8988T (cell line): ENCODE data around the gene ISM1.

Experiments used
- DNase-seq: peaks from one replicate; pipeline ENCODE4 v3.0.0; 2011

The ISM1 gene

DNA sequence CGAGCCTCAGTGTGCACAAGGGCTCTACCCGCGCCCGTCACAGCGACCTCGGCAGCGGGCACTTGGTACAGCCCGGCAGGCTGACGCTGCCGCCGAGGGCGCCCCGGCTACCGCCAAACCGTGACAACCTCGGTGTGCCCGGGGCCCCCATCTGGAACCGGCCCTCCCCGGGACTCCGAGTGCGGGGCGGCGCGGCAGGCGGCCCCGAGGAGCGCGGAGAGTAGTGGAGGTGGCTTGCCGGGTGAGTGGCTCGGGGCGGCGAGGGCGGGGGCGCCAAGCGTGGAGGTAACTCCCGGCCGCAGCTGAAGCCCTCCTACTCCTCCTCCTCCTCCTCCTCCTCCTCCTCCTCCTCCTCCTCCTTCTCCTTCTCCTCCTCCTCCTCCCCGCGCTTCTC, at the start of gene ISM1:
ISM1 (plus strand) TSS at position 371 of the 394 bp plus-strand sequence. CDS start 503 bp downstream, outside the sequence.
- DNase-seq: peak; percentile 56

DNA sequence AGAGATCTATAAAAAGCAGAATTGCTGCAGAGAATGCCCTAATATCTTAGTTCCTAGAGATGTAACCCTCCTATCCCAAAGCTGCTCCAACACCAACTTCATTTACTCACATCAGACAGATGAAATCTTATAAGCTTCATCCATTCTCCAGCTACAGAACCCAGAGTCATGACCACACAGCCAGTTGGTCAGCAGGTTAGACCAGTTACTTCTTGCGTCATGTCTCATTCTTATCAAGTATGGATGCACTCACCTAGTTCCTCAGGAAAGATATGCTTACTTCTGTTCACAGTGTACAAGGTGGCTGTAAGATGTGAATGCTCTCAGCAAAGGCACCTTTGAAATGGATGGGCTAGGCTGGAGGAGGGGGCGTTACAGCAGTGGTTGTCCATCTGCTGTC, 47.9 kb upstream of the ISM1 start:
- DNase-seq: no peak

DNA sequence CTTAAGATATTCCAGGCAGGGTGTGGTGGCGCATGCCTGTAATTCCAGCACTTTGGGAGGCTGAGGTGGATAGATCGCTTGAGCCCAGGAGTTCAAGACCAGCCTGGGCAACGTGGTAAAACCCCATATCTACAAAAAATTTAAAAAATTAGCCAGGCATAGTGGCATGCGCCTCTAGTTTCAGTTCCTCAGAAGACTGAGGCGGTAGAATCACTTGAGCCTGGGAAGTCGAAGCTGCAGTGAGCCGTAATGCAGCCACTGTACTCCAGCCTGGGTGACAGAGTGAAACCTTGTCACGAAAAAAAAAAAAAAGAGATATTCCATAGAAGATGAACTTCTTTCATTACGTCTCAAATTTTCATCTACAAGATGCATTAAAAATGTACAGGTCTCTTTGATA, 46.7 kb upstream of the ISM1 start:
- no peak for DNase-seq

DNA sequence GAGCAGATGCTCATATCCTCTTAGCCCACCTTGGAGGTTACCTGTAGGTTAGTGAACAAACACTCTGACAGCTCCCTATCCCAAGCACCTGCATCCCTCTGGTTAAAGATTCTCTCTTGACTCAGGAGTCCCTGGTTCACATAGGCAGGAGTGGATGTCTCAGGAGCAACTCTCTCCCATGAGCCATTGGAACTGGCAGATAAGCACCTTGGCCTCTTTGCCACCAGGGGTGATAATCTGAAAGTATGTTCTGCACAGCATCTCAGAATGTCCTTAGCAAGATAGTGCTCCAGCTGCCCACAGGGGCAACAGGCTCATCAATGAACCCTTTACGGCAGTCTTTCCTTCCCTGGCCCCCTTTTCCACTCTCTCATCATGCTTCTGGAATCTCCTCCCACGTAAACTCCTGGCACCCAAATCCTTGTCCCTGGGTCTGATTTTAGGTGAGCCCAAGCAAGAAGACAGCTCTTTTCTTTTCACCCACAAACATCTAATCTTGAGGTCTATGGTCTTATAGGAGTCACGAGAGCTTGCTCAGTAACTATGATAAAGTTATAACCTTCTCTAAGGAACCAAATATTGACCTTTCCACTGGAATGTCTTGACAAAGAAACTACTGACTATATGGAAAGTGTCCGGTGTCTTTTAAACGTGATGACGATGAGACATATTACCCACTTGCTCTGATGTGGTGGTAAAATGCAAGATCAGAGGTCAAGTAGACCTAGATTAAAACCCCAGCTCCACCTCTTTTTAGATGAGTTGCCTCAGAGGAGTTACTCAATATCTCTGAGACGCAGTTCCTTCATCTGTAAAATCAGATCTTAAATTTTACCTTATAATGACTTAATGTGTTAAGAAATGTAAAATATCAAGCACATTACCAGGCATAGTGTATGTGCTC, 39.8 kb upstream of the ISM1 start:
- DNase-seq: no peak

DNA sequence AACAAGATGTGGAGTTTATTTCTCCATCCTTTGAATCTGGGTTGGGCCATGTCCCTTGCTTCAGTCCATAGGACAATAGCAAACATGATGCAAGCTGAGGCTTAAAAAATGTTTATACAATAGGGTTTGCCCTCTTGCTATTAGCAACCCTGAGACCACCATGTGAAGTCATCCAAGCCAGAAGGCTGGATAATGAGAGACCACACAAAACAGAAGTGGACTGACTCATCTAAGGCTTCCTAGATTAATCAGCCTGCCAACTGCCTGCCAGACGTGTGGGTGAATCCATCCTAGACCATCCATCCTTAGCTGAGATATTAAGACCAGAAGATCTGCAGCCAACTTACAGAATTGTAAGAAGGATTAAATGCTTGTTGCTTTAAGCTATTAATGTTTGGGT, 38.1 kb upstream of the ISM1 start:
- no peak for DNase-seq

DNA sequence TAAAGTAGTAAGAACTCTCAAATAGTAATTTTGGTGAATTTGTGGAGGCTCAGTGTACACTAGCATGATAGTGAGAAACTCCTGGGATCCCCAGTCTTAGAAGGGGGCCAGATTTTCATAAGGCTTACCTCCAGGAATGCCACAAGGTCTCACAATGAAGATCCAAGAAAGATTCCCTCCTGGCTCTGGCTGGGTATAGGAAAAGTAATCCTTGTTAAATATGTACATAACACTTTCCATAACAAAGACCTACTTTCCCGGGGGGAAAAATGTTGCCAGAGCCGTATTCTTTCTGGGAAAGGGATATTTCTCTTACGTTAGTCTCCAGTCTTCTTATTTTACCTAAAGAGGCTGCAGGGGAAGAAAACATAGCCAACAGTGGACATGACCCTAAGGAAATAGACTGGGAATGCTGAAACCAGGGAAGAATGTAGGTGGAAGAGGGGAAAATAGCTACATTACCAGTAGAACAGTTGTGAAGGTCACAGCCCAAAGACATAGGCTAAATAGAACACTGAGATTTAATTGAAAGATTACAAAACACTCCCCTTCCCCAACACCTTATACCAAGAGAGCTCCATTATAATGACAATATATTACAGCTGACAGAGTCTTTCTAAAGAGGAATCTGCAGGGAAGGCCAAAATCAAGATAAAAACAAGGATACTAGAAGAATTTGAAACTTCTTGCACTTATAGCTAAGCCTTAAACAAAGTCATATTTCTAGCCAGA, 34.9 kb upstream of the ISM1 start:
- DNase-seq: no peak

DNA sequence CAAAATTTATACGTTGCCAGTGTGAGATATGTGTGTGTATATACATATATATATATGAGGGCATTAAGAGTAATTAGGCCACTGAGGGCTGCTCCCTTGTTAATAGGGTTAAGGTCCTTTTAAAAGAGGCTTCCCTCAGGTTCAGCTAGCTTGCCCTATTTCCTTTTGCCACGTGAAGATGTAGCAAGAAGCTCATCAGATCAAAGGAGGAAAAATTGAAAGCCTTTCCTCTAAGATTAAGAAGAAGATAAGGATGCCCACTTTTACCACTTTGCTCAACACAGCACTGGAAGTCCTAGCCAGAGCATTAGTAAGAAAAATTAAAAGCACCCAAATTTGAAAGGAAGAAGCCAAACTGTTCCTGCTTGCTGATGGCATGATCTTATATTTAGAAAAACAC, 33.2 kb upstream of the ISM1 start:
- DNase-seq: no peak

DNA sequence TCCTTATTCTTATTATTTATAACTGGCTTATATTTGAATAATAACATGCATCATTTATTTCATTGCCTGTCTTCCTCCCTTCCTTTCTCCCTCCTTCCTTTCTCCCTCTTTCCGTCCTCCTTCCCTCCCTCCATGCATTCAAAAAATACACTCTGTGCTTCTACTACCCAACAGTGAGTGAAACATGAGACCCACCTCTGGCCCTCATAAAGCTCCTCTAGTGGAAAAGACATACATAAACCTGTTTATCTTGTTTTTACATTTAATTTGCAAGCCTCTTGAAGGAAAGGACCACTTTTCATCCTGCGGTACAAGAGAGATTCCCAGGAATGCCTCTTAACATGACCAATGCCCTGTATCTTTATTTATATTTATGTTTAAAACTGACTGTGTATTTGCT, 21.8 kb upstream of the ISM1 start:
- DNase-seq: no peak

DNA sequence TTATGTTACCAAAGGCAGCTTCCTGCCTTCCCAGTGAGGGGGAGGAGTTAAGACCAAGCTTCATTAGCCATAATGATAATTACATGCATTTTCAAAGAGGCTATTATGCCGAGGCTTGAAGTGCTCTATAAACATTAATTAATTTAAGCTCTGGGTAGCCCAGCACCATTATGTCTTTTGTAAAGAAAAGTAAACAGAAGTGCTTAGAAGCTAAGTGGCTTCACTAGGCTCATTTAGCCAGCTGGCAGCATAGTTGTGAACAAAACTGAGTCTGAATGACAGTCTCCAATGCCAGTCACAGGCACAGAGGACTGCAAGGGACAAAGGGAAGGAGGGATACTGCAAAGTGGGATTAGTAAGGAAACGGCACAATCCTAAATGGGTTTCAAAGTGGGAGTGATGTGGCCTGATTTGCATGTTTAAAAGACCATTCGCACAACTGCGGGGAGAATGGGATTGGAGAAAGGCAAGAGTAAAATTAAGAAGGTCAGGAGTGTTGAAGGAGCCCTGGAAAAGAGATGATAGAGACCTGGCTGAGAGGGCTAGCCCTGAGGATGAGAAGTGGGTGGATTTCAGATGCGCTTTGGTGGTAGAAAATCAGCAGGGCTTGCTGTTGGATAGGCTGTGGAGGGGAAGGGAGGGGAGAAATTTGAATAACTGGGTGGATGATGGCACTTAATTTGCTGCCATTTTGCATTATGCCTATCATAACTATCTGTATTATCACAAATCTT, 20.1 kb upstream of the ISM1 start:
- DNase-seq: no peak

DNA sequence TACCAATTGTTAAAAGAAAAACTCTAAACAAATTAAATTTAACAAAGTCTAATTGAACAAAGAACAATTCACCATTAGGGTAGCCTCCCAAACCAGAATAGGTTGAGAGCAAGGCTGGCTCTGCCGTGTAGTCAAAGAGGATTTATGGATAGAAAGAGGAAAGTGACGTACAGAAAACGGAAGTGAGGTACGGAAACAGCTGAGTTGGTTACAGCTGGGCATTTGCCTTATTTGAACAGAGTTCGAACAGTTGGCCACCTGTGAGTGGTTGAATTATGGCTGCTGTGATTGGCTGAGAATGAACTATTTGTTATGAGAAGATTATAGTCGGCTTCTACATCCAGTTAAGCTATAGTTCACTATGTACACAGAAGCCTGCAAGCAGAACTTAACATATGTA, 18.5 kb upstream of the ISM1 start:
- no peak for DNase-seq

DNA sequence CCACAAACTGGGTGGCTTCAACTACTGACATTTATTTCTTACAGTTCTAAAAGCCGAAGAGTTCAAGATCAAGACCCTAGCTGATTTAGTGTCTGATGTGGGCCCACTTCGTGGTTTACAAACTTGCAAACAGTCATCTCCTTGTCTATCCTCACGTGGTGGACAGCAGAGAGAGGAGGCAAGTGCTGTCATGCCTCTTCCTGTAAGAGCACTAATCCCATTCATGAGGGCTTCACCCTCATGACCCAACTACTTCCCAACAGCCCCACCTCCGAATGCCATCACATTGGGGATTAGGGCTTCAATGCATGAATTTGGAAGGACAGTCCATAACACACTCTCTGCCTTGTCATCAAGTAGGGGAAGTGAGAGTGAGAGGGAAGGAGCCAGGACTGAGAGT, 15.6 kb upstream of the ISM1 start:
- no peak for DNase-seq

DNA sequence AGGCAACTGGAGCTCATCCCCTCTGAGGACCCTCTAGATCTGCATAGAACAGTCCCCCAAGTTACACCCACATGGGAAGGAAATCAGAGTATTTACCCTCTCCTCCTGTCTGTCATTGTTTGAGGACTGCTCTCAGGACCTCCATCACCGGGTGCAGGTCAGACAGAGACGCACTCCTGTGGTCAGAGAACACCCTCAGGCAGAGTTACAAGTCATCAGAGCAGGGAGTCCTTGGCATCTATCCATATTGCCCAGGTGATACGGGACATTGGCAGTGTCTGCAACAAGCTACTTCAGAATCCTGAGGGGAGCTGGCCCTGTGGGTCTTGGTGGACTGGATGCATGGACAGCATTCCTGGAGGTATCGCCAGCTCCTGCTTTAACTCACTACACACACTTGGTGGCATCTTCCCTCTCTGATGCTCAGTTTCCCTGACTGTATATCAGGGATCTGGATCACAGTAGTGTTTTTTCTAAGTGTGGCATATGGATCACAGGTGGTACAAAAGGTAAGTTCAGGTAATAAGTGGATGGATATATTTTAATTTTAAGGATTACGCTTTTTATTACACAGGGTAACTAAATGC, 15.1 kb upstream of the ISM1 start:
- no peak for DNase-seq

DNA sequence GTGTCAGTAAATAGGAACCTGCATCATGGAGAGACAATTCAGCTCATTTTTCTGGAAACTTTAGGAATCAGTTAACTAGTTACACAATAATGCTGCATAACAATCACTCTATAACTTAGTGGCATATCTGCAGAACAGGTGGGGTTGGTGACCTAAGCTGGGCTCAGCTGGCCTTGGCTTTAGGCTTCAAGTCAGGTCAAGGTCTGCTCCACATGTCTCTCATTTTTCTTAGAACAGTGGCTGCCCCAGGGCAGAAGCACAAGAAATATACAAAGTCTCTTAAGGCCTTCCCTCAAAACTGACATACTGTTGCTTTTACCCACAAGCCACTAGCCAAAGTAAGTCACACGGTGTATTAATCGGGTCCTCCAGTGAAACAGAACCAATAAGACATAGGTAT, 14.1 kb upstream of the ISM1 start:
- DNase-seq: no peak

DNA sequence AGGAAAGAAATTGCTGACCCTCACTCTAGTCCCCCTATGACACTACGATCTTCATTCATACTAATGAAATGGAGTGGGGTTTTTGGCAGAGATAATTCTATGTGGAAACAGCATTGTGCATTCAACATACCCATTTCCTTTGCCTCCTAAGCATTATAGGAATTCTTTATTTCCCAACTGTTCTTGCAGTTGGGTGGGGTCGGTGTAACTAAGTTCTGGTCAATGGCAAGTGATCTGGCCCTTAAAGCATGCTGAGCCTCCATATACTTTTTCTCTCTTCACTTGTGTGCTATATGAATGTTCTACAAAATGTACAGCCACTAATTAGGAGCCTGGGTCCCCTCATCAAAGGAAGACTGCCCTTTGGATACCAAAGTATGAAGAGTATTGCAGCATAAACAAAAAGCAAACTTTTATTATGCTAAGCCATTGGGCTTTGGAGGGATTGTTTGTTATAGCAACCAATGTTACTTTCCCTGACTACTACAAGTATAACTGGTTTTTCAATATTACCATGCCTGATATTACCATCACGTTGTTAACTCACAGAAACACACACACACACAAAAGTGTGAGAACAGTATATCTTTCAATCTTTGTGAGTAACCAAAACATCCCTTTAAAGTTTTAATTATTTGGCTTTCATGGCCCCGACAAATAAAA, 9.0 kb upstream of the ISM1 start:
- no peak for DNase-seq

DNA sequence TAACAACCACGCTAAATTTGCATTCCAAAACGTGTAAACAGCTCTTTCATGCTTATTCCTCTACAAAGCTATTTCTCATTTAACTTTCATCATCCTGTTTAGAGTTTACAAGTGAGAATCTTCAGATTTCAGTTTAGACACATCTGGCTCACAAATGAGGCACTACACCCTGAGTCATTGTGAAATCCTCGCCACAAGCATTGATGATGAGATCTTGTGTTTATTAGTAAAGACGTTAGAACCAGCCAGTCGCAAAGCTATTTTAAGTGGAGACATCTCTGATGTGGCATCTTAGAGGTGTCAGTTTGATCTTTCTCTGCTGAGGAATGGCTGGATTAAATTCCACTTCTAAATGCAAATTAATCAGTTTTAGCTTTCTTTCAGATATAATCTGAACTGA, 8.3 kb upstream of the ISM1 start:
- DNase-seq: no peak

DNA sequence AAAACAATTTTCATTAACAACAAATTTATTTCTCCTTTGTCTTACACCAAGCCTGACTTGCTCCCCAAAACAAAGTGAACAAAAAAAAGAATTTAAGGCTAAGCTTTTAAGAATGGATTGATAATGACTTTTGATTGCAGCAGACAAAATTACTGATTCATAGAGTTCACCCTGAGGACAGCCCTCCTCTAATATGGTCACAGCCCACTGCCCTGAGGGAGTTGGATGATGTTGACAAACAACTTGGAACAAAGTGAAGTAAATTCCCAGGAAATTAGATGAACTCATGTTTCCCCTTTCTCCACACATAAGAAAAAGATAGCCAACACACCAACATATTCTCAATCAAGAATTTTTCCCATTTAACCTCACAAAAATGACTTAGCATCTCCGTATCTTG, 7.7 kb upstream of the ISM1 start:
- DNase-seq: no peak

DNA sequence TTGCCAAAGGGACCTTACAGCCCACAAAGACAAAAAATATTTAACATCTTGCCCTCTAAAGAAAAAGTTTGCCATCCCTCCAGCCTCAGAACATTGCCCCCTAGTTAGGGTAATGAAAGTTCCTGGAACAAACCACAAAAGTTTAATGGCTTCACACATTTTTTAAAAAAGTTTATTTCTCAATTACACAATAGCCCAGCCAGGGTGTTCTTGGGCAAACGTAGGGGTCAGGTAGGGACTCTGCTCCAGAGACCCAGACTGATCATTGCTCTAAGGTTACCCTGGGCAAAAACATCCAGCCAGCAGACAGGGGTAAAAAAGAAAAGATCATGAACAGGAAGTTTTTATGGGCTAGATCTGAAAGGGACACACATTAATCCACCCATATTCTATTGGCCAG, 4.5 kb upstream of the ISM1 start:
- DNase-seq: no peak

DNA sequence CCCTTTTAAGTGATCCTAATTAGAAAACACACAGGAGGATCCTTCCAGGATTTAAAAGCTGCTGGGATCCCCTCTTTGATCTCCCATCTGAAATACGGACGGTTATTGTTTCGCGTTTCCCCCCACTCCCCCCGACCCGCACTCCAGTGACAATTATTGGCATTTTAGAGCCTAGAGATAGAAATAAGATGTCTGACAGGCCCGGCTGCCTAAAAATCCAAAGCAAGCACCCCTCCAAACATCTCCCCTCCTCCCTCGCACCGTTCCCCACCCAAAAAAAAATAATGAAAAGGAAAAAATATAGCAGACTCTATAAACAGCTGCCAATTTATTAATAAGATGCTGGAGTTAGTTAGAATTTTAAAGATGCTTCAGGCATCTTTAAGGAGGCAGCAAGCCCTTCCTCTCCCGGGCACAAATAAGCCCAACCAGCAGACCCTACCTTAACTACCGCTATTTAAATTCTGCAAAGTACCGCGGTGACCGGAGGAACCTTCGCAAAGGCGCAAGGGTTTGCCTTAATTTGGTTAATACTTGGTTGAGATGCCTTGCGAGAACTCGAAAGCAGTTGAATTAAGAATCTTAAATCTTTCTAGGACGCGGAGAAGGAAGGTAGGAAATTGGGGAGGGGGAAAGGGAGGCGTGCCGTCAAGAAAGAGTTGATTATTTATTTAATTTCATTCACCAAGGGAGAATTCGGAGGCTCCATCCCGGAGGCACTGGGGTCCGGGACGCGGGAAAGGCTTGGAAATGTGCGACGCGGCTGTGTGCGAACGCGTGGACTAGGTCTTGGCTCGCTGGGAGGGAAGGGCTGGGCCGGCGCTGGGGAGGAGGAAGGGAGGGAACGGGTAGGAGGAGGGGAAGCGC, 1.5 kb upstream of the ISM1 start:
- DNase-seq: no peak

DNA sequence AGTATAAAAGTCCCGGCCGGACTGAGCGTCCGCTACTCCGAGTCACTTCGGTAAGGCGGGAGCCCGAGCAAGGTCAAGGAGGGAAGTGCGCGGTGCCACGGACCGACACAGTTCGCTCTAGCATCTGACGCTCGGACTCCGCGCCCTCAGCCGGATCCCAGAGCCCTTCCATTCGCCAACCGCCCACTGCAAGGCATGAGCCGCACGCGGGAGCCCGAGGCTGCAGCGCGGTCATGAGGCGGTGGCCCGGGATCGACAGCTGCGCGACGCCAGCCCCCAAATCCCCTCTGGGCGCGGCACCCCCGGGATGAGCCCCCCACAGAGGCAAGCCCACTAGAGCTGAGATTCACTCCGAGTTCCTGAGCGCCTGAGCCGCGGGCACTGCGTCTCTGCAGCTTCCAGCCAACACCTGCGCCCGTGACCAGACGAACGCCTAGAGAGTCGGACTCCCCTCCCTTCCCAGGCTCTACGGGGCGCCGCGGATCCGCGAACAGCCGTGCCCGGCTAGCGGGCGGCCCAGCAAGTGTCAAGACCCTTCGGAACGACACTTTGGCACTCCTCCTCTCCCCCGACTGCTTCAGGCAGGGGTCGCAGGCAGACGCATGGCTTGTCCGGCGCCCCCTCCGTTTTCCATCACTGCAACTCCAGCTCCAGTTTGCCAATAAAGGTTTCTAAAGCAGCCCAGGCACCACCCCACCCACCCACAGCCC, 725 bp upstream of the ISM1 start:
- peak; percentile 27 for DNase-seq

DNA sequence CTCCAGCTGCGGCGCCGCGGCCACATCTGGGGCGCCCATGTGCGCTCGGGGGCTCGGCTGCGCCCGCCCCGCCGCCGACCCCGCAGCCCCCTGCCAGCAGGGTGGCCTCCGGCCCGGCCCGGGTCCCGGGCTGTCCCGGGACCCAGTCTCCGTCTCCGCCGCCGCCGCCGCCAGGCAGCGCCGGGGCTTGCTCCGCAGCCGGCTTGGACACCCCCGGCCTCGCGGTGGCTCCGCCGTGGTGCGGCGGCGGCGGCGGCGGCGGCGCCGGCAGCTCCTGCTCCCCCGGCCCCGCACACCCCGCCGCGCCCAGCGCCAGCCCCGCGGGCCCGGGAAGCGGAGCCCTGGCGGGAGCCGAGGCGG, 219 bp downstream of the ISM1 start:
- DNase-seq: no peak

DNA sequence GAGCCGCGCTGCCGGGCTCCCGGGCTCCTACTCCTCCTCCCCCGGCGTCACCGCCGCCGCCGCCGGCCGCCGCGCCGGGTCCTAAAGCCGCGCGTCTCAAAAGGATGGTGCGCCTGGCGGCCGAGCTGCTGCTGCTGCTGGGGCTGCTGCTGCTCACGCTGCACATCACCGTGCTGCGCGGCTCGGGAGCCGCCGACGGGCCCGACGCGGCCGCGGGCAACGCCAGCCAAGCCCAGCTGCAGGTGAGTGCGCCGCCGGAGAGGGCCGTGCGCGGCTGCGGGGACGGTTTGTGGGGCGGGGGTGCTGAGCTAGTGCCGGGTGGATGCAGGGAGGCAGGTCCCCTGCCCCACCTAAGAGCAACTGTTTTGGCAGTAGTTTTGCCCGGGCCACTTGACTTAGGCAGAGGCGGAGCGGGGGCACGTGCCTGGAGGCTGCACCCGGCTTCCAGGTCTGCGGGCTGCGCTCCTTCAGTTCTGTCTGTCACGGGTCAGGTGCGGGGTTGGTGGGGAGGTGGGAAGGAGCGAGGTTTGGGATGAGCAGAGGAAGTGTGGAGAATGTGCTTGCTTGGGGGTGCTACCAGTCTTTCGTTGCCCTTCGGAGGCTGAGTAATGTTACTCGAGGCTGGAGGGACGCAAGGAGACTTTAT, 722 bp downstream of the ISM1 start:
- DNase-seq: peak; percentile 73
